Measurements from ENCODE around the gene MRPS21.
A peak's percentile ranks its signal among the peaks of the same experiment; 100 is the strongest.

Gene MRPS21

GRCh38 chr1:150262388-150263320 is 31.0 kb upstream of the MRPS21 start:
- Histone ChIP-seq H3K4me1 (ENCODE audit: insufficient read depth, poor library complexity, severe bottlenecking) (peaks cover 39% of the 10 kb centered on the region), H3K4me3 (ENCODE audit: severe bottlenecking) (no peak overlapping the region), H3K36me3 (ENCODE audit: low read depth) (peaks cover 29% of the 10 kb centered on the region), H3K27me3 (ENCODE audit: insufficient read depth, poor library complexity, severe bottlenecking) (no peaks in the 10 kb centered on the region), H3K9me3 (ENCODE audit: severe bottlenecking) (no peaks in the 10 kb centered on the region), H3K27ac (ENCODE audit: poor library complexity, severe bottlenecking) (peak overlapping the region; percentile 96)
- peak; percentile 65 for ATAC-seq (ENCODE audit: low read depth)
- no peak for DNase-seq (ENCODE audit: low spot score)
- peak; percentile 9 for TF ChIP-seq CTCF (IDR thresholded peaks at IDR 0.05; ENCODE audit: poor library complexity, severe bottlenecking)

- no peak overlapping the region for H3K4me3 ChIP-seq (ENCODE audit: severe bottlenecking)
- DNase-seq (ENCODE audit: low spot score) (no peak), ATAC-seq (ENCODE audit: low read depth) (no peak)
- peaks cover 29% of the 10 kb centered on the region for H3K36me3 ChIP-seq (ENCODE audit: low read depth)
- peaks cover 39% of the 10 kb centered on the region for H3K4me1 ChIP-seq (ENCODE audit: insufficient read depth, poor library complexity, severe bottlenecking)
- H3K27me3 ChIP-seq (ENCODE audit: insufficient read depth, poor library complexity, severe bottlenecking) = no peaks in the 10 kb centered on the region
- TF ChIP-seq CTCF (IDR thresholded peaks at IDR 0.05; ENCODE audit: poor library complexity, severe bottlenecking) = no peak
- no peaks in the 10 kb centered on the region for H3K9me3 ChIP-seq (ENCODE audit: severe bottlenecking)
- H3K27ac ChIP-seq (ENCODE audit: poor library complexity, severe bottlenecking) = peak overlapping the region; percentile 96
Observed at GRCh38 chr1:150263549-150263948, 30.1 kb upstream of the MRPS21 start.

- TF ChIP-seq CTCF (IDR thresholded peaks at IDR 0.05; ENCODE audit: poor library complexity, severe bottlenecking) = no peak
- no peak for ATAC-seq (ENCODE audit: low read depth)
- Histone ChIP-seq H3K27me3 (ENCODE audit: insufficient read depth, poor library complexity, severe bottlenecking) (no peaks in the 10 kb centered on the region), H3K27ac (ENCODE audit: poor library complexity, severe bottlenecking) (peak overlapping the region; percentile 49), H3K4me1 (ENCODE audit: insufficient read depth, poor library complexity, severe bottlenecking) (peaks cover 6% of the 10 kb centered on the region), H3K4me3 (ENCODE audit: severe bottlenecking) (peak overlapping the region; percentile 83), H3K36me3 (ENCODE audit: low read depth) (peaks cover 29% of the 10 kb centered on the region), H3K9me3 (ENCODE audit: severe bottlenecking) (no peaks in the 10 kb centered on the region)
- DNase-seq (ENCODE audit: low spot score) = no peak
Observed at GRCh38 chr1:150267896-150268295, 25.8 kb upstream of the MRPS21 start.

- DNase-seq (ENCODE audit: low spot score) (no peak), ATAC-seq (ENCODE audit: low read depth) (peak; percentile 51)
- TF ChIP-seq CTCF (IDR thresholded peaks at IDR 0.05; ENCODE audit: poor library complexity, severe bottlenecking) = no peak
- Histone ChIP-seq H3K27me3 (ENCODE audit: insufficient read depth, poor library complexity, severe bottlenecking) (no peaks in the 10 kb centered on the region), H3K9me3 (ENCODE audit: severe bottlenecking) (no peaks in the 10 kb centered on the region), H3K27ac (ENCODE audit: poor library complexity, severe bottlenecking) (peak overlapping the region; percentile 49), H3K4me1 (ENCODE audit: insufficient read depth, poor library complexity, severe bottlenecking) (peaks cover 1% of the 10 kb centered on the region), H3K36me3 (ENCODE audit: low read depth) (peaks cover 29% of the 10 kb centered on the region), H3K4me3 (ENCODE audit: severe bottlenecking) (peak overlapping the region; percentile 83)
Observed at GRCh38 chr1:150268340-150268704, 25.3 kb upstream of the MRPS21 start.

Data from RWPE2 (cell line).